GM13977 (cell line): ENCODE results near the gene NCK1.

ENCODE experiments used
- DNase-seq: peaks from one replicate; pipeline ENCODE4 v3.0.0; 2012; ENCODE audit warnings: low spot score
- CTCF ChIP-seq: IDR thresholded peaks from 2 replicates; pipeline ENCODE4 v1.5.1; 2012; ENCODE audit warnings: mild to moderate bottlenecking, control low read depth; ENCODE audit not compliant: insufficient read depth; ENCODE audit errors: extremely low read depth, missing control alignments
- in situ Hi-C: fragments of 300-500 bp; cut with MboI; formaldehyde crosslinking; loops from one replicate; pipeline ENCODE4 v1.12.0; 2022; ENCODE audit warnings: low sequenced_read_pairs, low pct_unique_long_range_greater_than_20kb, mixed read lengths, inconsistent platforms; ENCODE audit not compliant: unreplicated experiment

Gene NCK1

GRCh38 chr3:136861890-136862616, at the start of gene NCK1:
Gene NCK1 (plus strand): TSS chr3:136862208. CDS start chr3:136928002, 65,794 bp downstream.
- in situ Hi-C loops = no loop called here

GRCh38 chr3:136817448-136817847, 44.6 kb upstream of the NCK1 start:
- DNase-seq = no peak
- in situ Hi-C loops = no loop called here
- no peak for TF ChIP-seq CTCF

More at GRCh38 chr3:136861890-136862616, at the start of gene NCK1:
- DNase-seq = peak; percentile 95
- peak; percentile 9 for TF ChIP-seq CTCF

- no peak for TF ChIP-seq CTCF
- in situ Hi-C loops = no loop called here
- DNase-seq = peak; percentile 52
Observed at GRCh38 chr3:136818191-136818768, 43.7 kb upstream of the NCK1 start.

GRCh38 chr3:136818769-136819391, 43.1 kb upstream of the NCK1 start, which contains the start of gene SLC35G2:
Gene SLC35G2 (plus strand): TSS chr3:136819126. CDS start chr3:136854461, 35,335 bp downstream.
- DNase-seq = no peak
- peak; percentile 7 for TF ChIP-seq CTCF
- in situ Hi-C loops = no loop called here

GRCh38 chr3:136819392-136819730, 42.6 kb upstream of the NCK1 start:
- DNase-seq = no peak
- in situ Hi-C loops = no loop called here
- TF ChIP-seq CTCF = no peak

- no peak for TF ChIP-seq CTCF
- in situ Hi-C loops = no loop called here
- peak; percentile 51 for DNase-seq
Observed at GRCh38 chr3:136819731-136820679, 42.0 kb upstream of the NCK1 start.
